ENCODE measurements around the gene HASPIN.
"Not testable (repeated sequence)": the region's sequence is repeated elsewhere in the genome, so short reads cannot be mapped to it uniquely, and the experiment has no call there.

DNA sequence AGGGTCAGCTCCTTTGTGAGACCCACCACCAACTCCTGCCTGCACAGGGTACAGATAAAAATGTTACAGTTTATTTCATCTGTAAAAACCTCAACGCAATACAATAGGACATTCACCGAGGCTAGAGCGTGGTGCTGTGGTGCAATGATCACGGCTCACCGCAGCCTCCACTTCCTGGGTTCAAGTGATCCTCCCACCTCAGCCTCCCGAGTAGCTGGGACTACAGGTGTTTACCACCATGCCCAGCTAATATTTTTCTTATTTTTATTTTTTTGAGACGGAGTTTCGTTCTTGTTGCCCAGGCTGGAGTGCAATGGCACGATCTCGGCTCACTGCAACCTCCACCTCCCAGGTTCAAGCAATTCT, 11.2 kb downstream of the HASPIN start:
- not testable (repeated sequence) for TF ChIP-seq POLR2AphosphoS2 (IDR thresholded peaks at IDR 0.05; ENCODE audit: low read length); CBX1 (IDR thresholded peaks at IDR 0.05; ENCODE audit: low read depth); POLR2A (conservative IDR thresholded peaks at IDR 0.05); MEIS2 (IDR thresholded peaks at IDR 0.05; ENCODE audit: partially characterized antibody); ZBTB7A (IDR thresholded peaks at IDR 0.05; ENCODE audit: borderline replicate concordance, control insufficient read depth, low read depth, low read length); ZNF274 (IDR thresholded peaks at IDR 0.05; ENCODE audit: borderline replicate concordance, low read depth, low read length); CBX2 (IDR thresholded peaks at IDR 0.05; ENCODE audit: insufficient read depth, low read length, poor library complexity, severe bottlenecking)
- TF ChIP-seq, protein P1, sequence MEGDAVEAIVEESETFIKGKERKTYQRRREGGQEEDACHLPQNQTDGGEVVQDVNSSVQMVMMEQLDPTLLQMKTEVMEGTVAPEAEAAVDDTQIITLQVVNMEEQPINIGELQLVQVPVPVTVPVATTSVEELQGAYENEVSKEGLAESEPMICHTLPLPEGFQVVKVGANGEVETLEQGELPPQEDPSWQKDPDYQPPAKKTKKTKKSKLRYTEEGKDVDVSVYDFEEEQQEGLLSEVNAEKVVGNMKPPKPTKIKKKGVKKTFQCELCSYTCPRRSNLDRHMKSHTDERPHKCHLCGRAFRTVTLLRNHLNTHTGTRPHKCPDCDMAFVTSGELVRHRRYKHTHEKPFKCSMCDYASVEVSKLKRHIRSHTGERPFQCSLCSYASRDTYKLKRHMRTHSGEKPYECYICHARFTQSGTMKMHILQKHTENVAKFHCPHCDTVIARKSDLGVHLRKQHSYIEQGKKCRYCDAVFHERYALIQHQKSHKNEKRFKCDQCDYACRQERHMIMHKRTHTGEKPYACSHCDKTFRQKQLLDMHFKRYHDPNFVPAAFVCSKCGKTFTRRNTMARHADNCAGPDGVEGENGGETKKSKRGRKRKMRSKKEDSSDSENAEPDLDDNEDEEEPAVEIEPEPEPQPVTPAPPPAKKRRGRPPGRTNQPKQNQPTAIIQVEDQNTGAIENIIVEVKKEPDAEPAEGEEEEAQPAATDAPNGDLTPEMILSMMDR (IDR thresholded peaks at IDR 0.05 in 2 of 3, conservative IDR thresholded peaks at IDR 0.05 in 1 of 3; ENCODE audit: insufficient read depth in 2 of 3, low read depth in 1 of 3, low read length in 3 of 3), result not testable (repeated sequence)
